Heart right ventricle (tissue), 16 donors: ENCODE results near the gene PIK3CB. TPM values are rescaled to one million over a fixed set of nuclear protein-coding genes. Genes with fewer than 3 reads are reported as not detected.
"Not testable (repeated sequence)": the region's sequence is repeated elsewhere in the genome, so short reads cannot be mapped to it uniquely, and the experiment has no call there.

ENCODE experiments used
- ATAC-seq, 8 donors: fragments of 200-7000 bp; cut with Tn5 transposase; one replicate each; pipeline ENCODE4 v1.9.1; 2020; ENCODE audit warnings: mild to moderate bottlenecking in 8 of 8, moderate library complexity in 8 of 8, moderate number of reproducible peaks in 1 of 8
- DNase-seq, 2 donors: peaks; one replicate each; pipeline ENCODE4 v3.0.0-alpha.2; 2020
- H3K27ac ChIP-seq, 10 donors: fragments of 200-600 bp; sonication (generic) in 2 of 10; one replicate each; pipeline versions ENCODE4 v1.5.0 to v1.8.0; 2020 to 2022; ENCODE audit warnings: mild to moderate bottlenecking in 3 of 10
- H3K27me3 ChIP-seq, 7 donors: fragments of 200-600 bp; one replicate each; pipeline ENCODE4 v1.8.0; 2021 to 2022; ENCODE audit warnings: mild to moderate bottlenecking in 2 of 7
- H3K36me3 ChIP-seq, 9 donors: fragments of 200-600 bp; sonication (generic) in 1 of 9; one replicate each; pipeline versions ENCODE4 v1.5.0 to v1.8.0; 2020 to 2022; ENCODE audit warnings: mild to moderate bottlenecking in 2 of 9
- H3K4me1 ChIP-seq, 9 donors: fragments of 200-600 bp; sonication (generic) in 1 of 9; one replicate each; pipeline versions ENCODE4 v1.5.0 to v1.8.0; 2020 to 2022; ENCODE audit warnings: mild to moderate bottlenecking in 4 of 9
- H3K4me3 ChIP-seq, 10 donors: fragments of 200-600 bp; sonication (generic) in 2 of 10; one replicate each; pipeline versions ENCODE4 v1.5.0 to v1.8.0; 2020 to 2022; ENCODE audit warnings: mild to moderate bottlenecking in 7 of 10, moderate library complexity in 2 of 10
- H3K9me3 ChIP-seq, 11 donors: fragments of 200-600 bp in 10 of 11; sonication (generic) in 2 of 11; one replicate each; pipeline versions ENCODE4 v1.5.0 to v1.8.0; 2013 to 2022; ENCODE audit warnings: mild to moderate bottlenecking in 2 of 11, control low read depth in 1 of 11, moderate library complexity in 1 of 11
- WGBS, 2 donors: extraction: QIAGEN DNeasy Blood & Tissue Kit; methylation state at CpG; one replicate each; pipeline ENCODE4 v1.1.7; 2013; ENCODE audit warnings: inconsistent platforms in 1 of 2; 5-methylcytosine and 5-hydroxymethylcytosine counted together
- intact Hi-C, 10 donors: fragments of 100-400 bp; cut with DNase I; formaldehyde crosslinking; loops; one replicate each; pipeline versions ENCODE4 v1.11.1 to v1.14.2; 2022
- polyA plus RNA-seq, 2 donors: library from polyadenylated mRNA; stranded (reverse); fragments of 200-250 nt; gene quantifications; one replicate each; pipeline ENCODE4 v1.2.3, GENCODE V29; 2013
- total RNA-seq, 10 donors: library from RNA; stranded (reverse); fragmentation: NEBNext Ultra II Directional in 3 of 10; extraction: Animal tissue kit (Norgen Biotek cat#: 25700) in 3 of 10; gene quantifications; one replicate each; pipeline versions ENCODE4 v1.2.1 to v1.2.4, GENCODE V29; 2021 to 2023
- TF ChIP-seq, protein P1 (sequence below), 9 donors: fragments of 200-600 bp; sonication (generic) in 2 of 9; IDR thresholded peaks; one replicate each; pipeline versions ENCODE4 v1.5.0 to v1.8.0; 2021 to 2022; ENCODE audit warnings: antibody characterized with exemption in 9 of 9, mild to moderate bottlenecking in 5 of 9, moderate library complexity in 1 of 9
- donor health status: Arrhythmogenic right ventricular cardiomyopathy.
- donor health status: ischemic (EF 13 %, LVEDD 7.1; RV severe dilation, severe dysfunction).
- donor health status: healthy with polysubstance abuse.
- donor health status: DM: no; HTN: yes; CAD: no.
- donor health status: DM: no; HTN: no; CAD: no.
- donor health status: ischemic (EF 25% LVEDD 6.9; RV normal size, moderate dysfunction).
- donor health status: ischemic (EF 25% LVEDD 5.7; RV mildly dilated, moderate dysfunction).
- donor health status: healthy.
- donor health status: DM: yes; HTN: yes; CAD: no.
- donor health status: Ischemic cardiomyopathy.
- donor health status: ischemic (EF 35%, LVEDD 5.7; RV mildly dilated, moderate dysfunction).
- donor health status: nonischemic (EF 11% LVEDD 7.7; RV severe dilation, severe dysfunction).
- donor health status: DM: yes; HTN: yes; CAD: no.
- donor health status: PGD.
- donor health status: ischemic (EF 29% LVEDD 5.4; RV normal size, mild dysfunction).
- donor health status: nonischemic (EF 23%, LVEDD 6.1; RV moderate dilation, normal function).

PIK3CB gene
- total and polyA plus RNA-seq, 12 donors, result 8.1 to 45.7 (median 29.3) TPM

DNA sequence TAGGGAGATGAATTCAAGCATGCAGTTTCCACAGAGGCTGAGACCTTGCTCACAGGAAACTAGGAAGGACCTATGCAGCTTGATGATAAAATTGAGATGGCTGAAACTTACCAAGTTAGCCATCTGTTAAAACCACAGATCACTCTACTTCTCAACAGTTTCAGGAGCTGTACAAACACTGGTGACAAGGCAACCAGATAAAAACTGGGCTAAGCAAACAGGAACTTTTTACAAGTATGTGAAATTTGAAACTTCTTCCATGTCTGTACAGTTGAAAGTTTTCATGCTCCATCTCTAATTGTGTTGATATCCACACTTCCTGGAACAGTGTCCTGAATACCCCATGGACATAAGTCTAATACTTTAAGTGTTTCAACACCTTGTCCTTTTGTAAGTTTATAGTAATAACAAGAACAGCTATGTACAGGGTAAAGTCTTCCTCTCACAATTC is 147.9 kb downstream of the PIK3CB start:
- intact Hi-C loops, result loop anchor here in 1 of 10 donors (10.0 kb wide), 1 partner anchor 82 kb away; the partner anchor contains the start of gene FAIM
- no peak for ATAC-seq
- TF ChIP-seq, protein P1, sequence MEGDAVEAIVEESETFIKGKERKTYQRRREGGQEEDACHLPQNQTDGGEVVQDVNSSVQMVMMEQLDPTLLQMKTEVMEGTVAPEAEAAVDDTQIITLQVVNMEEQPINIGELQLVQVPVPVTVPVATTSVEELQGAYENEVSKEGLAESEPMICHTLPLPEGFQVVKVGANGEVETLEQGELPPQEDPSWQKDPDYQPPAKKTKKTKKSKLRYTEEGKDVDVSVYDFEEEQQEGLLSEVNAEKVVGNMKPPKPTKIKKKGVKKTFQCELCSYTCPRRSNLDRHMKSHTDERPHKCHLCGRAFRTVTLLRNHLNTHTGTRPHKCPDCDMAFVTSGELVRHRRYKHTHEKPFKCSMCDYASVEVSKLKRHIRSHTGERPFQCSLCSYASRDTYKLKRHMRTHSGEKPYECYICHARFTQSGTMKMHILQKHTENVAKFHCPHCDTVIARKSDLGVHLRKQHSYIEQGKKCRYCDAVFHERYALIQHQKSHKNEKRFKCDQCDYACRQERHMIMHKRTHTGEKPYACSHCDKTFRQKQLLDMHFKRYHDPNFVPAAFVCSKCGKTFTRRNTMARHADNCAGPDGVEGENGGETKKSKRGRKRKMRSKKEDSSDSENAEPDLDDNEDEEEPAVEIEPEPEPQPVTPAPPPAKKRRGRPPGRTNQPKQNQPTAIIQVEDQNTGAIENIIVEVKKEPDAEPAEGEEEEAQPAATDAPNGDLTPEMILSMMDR (IDR thresholded peaks at IDR 0.05), result no peak
- DNase-seq, result no peak
- H3K27me3 ChIP-seq, result no peaks in the 10 kb centered on the region
- H3K27ac ChIP-seq, result no peak overlapping the region
- no peaks in the 10 kb centered on the region for H3K9me3 ChIP-seq
- peaks cover 0 to 82% (median 25%) of the 10 kb centered on the region in 9 donors for H3K36me3 ChIP-seq
- H3K4me1 ChIP-seq, result peaks cover 0 to 5% (median 0%) of the 10 kb centered on the region in 9 donors
- H3K4me3 ChIP-seq, result no peak overlapping the region

DNA sequence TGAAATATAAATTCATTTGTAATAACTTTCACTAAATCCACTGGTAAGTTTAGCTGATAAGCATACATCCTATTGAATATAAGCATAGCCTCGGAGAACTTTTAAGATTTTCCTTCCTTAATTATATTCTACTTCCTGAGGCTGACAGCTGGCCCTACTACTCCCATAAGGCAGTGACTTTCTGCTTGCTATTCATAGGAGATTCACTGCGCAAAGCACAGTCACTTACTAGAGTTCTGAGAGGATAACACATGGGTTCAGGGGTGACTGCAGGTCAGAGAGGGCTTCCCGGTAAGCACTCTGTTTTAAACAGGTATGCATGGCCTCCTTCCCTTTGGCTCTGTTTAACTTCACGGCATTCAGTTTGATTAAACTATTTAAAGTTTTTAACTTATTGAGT is 150.3 kb downstream of the PIK3CB start:
- ATAC-seq (peak in 1 of 8 donors; percentile 63), DNase-seq (no peak)
- H3K36me3 ChIP-seq, result peaks cover 0 to 90% (median 25%) of the 10 kb centered on the region in 9 donors

DNA sequence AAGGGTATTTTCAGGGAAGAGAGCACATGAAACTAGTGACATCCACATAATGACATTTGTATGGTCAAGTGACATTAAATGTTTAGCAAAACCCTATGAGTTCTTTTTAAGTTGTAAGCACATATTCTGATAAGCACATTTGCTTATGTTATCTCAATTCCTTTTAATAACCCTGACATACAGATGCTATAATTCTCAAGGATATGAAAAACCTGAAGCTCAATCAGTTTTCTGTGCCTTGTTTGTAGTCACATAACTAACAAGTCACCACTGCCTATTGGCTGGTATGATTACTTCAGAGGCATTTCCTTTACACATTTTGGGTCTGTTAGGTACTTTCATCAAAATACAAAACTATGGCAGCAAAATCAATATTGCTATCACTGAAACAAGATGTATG is 152.1 kb downstream of the PIK3CB start:
- Histone ChIP-seq H3K4me3 (no peak overlapping the region), H3K9me3 (no peaks in the 10 kb centered on the region), H3K27me3 (no peaks in the 10 kb centered on the region), H3K27ac (no peak overlapping the region), H3K36me3 (peaks cover 0 to 88% (median 24%) of the 10 kb centered on the region in 9 donors), H3K4me1 (no peaks in the 10 kb centered on the region)
- TF ChIP-seq, protein P1 (IDR thresholded peaks at IDR 0.05), result no peak
- intact Hi-C loops, result loop anchor here in 1 of 10 donors (10.0 kb wide), 1 partner anchor 78 kb away; the partner anchor contains the start of gene FAIM
- ATAC-seq (no peak), DNase-seq (no peak)

More for the DNA sequence above, 150.3 kb downstream of the PIK3CB start:
- Histone ChIP-seq H3K4me3 (no peak overlapping the region), H3K9me3 (no peaks in the 10 kb centered on the region), H3K27ac (no peak overlapping the region), H3K27me3 (no peaks in the 10 kb centered on the region), H3K4me1 (peaks cover 0 to 5% (median 0%) of the 10 kb centered on the region in 9 donors)
- TF ChIP-seq, protein P1 (IDR thresholded peaks at IDR 0.05), result no peak
- whole genome bisulfite sequencing, 2 donors, result 78 to 79% methylated on average over 4 of the region's 4 CpGs
- intact Hi-C loops, result loop anchor here in 1 of 10 donors (10.0 kb wide), 1 partner anchor 80 kb away; the partner anchor contains the start of gene FAIM

DNA sequence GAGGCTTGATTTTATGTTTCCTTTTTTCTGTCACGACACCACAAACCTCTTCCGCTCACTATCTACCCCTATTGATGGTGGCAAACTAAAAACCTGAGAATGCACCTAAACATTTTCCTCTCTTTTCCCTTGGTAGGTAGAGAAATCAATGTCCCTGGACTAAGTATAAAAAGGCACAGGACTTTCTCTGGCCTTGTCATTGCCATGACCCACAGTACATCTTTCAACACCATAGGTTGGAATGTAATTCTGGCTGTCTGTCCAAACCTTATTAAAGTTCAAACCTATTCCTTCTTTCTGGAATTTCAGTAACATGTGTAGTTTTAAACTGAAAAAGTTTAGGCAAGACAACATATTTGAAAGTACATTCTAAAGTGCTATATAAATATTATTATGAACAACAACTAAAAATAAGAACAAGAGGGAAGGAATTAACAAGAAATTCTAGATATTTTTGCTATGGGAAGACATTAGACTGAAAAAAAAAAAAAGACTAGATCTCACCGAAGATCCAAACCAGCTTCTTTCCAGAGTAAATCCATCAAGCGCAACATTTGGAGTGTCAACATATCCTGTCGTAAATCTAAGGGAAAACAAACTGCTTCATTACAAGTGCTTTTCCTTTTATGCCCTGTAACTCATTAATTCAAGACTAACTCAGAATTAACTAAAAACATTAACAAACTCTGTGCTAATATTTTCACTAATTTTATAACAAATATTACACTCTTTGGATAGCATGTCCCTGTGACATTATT is 153.1 kb downstream of the PIK3CB start:
- DNase-seq, result no peak
- H3K36me3 ChIP-seq, result peaks cover 0 to 89% (median 24%) of the 10 kb centered on the region in 9 donors
- intact Hi-C loops, result loop anchor here in 1 of 10 donors (10.0 kb wide), 1 partner anchor 77 kb away; the partner anchor contains the start of gene FAIM
- H3K27me3 ChIP-seq, result no peaks in the 10 kb centered on the region
- WGBS, 2 donors, result 79 to 82% methylated on average over 5 of the region's 5 CpGs
- H3K9me3 ChIP-seq, result peaks cover 0 to 7% (median 3%) of the 10 kb centered on the region in 11 donors
- TF ChIP-seq, protein P1 (IDR thresholded peaks at IDR 0.05), result no peak
- peak in 3 of 8 donors; percentile 57 to 65 (median 62) for ATAC-seq
- H3K4me1 ChIP-seq, result no peaks in the 10 kb centered on the region
- H3K4me3 ChIP-seq, result no peak overlapping the region
- no peak overlapping the region for H3K27ac ChIP-seq

DNA sequence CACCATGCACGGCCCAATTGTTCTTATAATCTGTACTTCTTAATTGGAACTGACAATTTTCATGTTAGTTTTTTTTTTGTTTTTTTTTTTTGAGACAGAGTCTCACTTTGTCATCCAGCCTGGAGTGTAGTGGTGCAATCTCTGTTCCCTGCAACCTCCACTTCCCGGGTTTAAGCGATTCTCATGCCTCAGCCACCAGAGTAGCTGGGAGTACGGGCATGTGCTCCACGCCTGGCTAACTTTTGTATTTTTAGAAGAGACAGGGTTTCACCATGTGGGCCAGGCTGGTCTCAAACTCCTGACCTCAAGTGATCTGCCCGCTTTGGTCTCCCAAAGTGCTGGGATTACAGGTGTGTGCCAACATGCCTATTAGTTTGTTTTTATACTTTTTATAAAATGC is 153.8 kb downstream of the PIK3CB start:
- not testable (repeated sequence) for H3K4me1 ChIP-seq, DNase-seq, H3K27me3 ChIP-seq, H3K27ac ChIP-seq, ATAC-seq, H3K4me3 ChIP-seq
- WGBS, 2 donors, result 74 to 83% methylated on average over 6 of the region's 6 CpGs
- intact Hi-C loops, result loop anchor here in 1 of 10 donors (10.0 kb wide), 1 partner anchor 76 kb away; the partner anchor contains the start of gene FAIM
- H3K9me3 ChIP-seq, result peaks cover 0 to 13% (median 9%) of the 10 kb centered on the region in 11 donors
- H3K36me3 ChIP-seq, result peaks cover 0 to 91% (median 31%) of the 10 kb centered on the region in 9 donors
